Hepatocyte (in vitro differentiated cells): Measurements from ENCODE around the gene NAAA. TPM values are rescaled to one million over a fixed set of nuclear protein-coding genes. Genes with fewer than 3 reads are reported as not detected.
"Not testable (repeated sequence)": the region's sequence is repeated elsewhere in the genome, so short reads cannot be mapped to it uniquely, and the experiment has no call there.

Source experiments
- DNase-seq: peaks from one replicate; pipeline ENCODE4 v3.0.0-alpha.2; 2016; ENCODE audit warnings: low spot score
- H2AFZ ChIP-seq: fragments of 200-600 bp; sonication (generic); 2 replicates; pipeline ENCODE4 v1.6.0; 2016; ENCODE audit warnings: antibody characterized with exemption, mild to moderate bottlenecking
- H3K27ac ChIP-seq: fragments of 200-600 bp; sonication (generic); 2 replicates; pipeline ENCODE4 v1.5.1; 2016; ENCODE audit warnings: mild to moderate bottlenecking
- H3K27me3 ChIP-seq: fragments of 200-600 bp; sonication (generic); 2 replicates; pipeline ENCODE4 v1.6.1; 2016
- H3K36me3 ChIP-seq: fragments of 200-600 bp; sonication (generic); replicated peaks from 2 replicates; pipeline ENCODE4 v1.5.1; 2016; ENCODE audit warnings: low read depth; ENCODE audit not compliant: insufficient read depth
- H3K4me1 ChIP-seq: fragments of 200-600 bp; sonication (generic); 2 replicates; pipeline ENCODE4 v1.5.1; 2016; ENCODE audit warnings: mild to moderate bottlenecking, moderate library complexity; ENCODE audit not compliant: insufficient read depth
- H3K4me2 ChIP-seq: fragments of 200-600 bp; sonication (generic); 2 replicates; pipeline ENCODE4 v1.6.0; 2016
- H3K4me3 ChIP-seq: fragments of 200-600 bp; sonication (generic); 2 replicates; pipeline ENCODE4 v1.5.1; 2016; ENCODE audit warnings: mild to moderate bottlenecking
- H3K79me2 ChIP-seq: fragments of 200-600 bp; sonication (generic); 2 replicates; pipeline ENCODE4 v1.6.0; 2017; ENCODE audit warnings: mild to moderate bottlenecking
- H3K9me2 ChIP-seq: fragments of 200-600 bp; sonication (generic); replicated peaks from 2 replicates; pipeline ENCODE4 v1.6.0; 2017; ENCODE audit warnings: mild to moderate bottlenecking; ENCODE audit not compliant: insufficient read depth
- H3K9me3 ChIP-seq: fragments of 200-600 bp; sonication (generic); 2 replicates; pipeline ENCODE4 v1.5.1; 2016; ENCODE audit warnings: low read depth, mild to moderate bottlenecking
- H4K20me1 ChIP-seq: fragments of 200-600 bp; sonication (generic); 2 replicates; pipeline ENCODE4 v1.6.0; 2016; ENCODE audit warnings: mild to moderate bottlenecking; ENCODE audit not compliant: insufficient read depth, poor library complexity, severe bottlenecking
- EZH2 ChIP-seq: fragments of 200-600 bp; sonication (generic); IDR thresholded peaks from 2 replicates; pipeline ENCODE4 v1.6.1; 2016; ENCODE audit warnings: antibody characterized with exemption, mild to moderate bottlenecking, borderline replicate concordance
- EZH2phosphoT487 ChIP-seq: fragments of 200-600 bp; sonication (generic); IDR thresholded peaks from one replicate; pipeline ENCODE4 v1.6.1; 2018; ENCODE audit warnings: antibody characterized with exemption, mild to moderate bottlenecking, low read depth, moderate library complexity; ENCODE audit not compliant: unreplicated experiment, severe bottlenecking
- WGBS: methylation state at CpG from one replicate; pipeline ENCODE4 v1.1.6; 2016; ENCODE audit warnings: low lambda C conversion rate; ENCODE audit errors: missing lambda C conversion rate; 5-methylcytosine and 5-hydroxymethylcytosine counted together
- polyA plus RNA-seq: library from polyadenylated mRNA; unstranded; fragments of >200 nt; fragmentation: Nextera tagmentation; extraction: Ambion mirVana; gene quantifications from 2 replicates; pipeline ENCODE4 v1.2.1, GENCODE V29; 2016
- total RNA-seq: library from RNA; depleted of rRNA; stranded (reverse); fragments of >200 nt; gene quantifications from 2 replicates; pipeline ENCODE4 v1.2.3, GENCODE V29; 2014
- TF ChIP-seq, protein P1 (sequence below): fragments of 200-600 bp; sonication (generic); IDR thresholded peaks from 2 replicates; pipeline ENCODE4 v1.5.1; 2016; ENCODE audit warnings: antibody characterized with exemption, mild to moderate bottlenecking; ENCODE audit not compliant: poor library complexity

The NAAA gene
- total and polyA plus RNA-seq, 2 experiments from 2014 or later = 21.8 to 41.0 TPM

- Histone ChIP-seq H3K9me3 (no peaks in the 10 kb centered on the region), H3K4me1 (no peaks in the 10 kb centered on the region), H3K79me2 (no peaks in the 10 kb centered on the region), H3K4me3 (no peak overlapping the region), H3K4me2 (no peak overlapping the region), H3K36me3 (no peaks in the 10 kb centered on the region), H4K20me1 (no peaks in the 10 kb centered on the region), H3K27me3 (no peaks in the 10 kb centered on the region), H3K27ac (no peak overlapping the region), H2AFZ (no peak overlapping the region), H3K9me2 (no peaks in the 10 kb centered on the region)
- WGBS = 88% methylated on average over 3 of the region's 3 CpGs
- DNase-seq = no peak
- TF ChIP-seq EZH2 = no peak
- no peak for TF ChIP-seq EZH2phosphoT487
- TF ChIP-seq, protein P1, sequence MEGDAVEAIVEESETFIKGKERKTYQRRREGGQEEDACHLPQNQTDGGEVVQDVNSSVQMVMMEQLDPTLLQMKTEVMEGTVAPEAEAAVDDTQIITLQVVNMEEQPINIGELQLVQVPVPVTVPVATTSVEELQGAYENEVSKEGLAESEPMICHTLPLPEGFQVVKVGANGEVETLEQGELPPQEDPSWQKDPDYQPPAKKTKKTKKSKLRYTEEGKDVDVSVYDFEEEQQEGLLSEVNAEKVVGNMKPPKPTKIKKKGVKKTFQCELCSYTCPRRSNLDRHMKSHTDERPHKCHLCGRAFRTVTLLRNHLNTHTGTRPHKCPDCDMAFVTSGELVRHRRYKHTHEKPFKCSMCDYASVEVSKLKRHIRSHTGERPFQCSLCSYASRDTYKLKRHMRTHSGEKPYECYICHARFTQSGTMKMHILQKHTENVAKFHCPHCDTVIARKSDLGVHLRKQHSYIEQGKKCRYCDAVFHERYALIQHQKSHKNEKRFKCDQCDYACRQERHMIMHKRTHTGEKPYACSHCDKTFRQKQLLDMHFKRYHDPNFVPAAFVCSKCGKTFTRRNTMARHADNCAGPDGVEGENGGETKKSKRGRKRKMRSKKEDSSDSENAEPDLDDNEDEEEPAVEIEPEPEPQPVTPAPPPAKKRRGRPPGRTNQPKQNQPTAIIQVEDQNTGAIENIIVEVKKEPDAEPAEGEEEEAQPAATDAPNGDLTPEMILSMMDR = no peak
Observed at GRCh38 chr4:75930152-75930551, 10.7 kb downstream of the NAAA start.

DNA sequence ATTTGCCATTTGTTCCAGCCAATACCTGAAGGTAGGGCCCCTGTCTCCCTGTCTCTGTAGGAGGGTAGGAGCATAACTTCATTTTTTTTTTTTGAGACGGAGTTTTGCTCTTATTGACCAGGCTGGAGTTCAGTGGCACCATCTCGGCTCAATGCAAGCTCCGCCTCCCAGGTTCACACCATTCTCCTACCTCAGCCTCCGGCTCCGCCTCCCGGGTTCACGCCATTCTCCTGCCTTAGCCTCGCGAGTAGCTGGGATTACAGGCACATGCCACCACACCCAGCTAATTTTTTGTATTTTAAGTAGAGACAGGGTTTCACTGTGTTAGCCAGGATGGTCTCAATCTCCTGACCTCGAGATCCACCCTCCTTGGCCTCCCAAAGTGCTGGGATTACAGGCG is 15.9 kb downstream of the NAAA start:
- not testable (repeated sequence) for H3K9me3 ChIP-seq, H3K27me3 ChIP-seq, H3K4me2 ChIP-seq, H3K27ac ChIP-seq, H3K4me1 ChIP-seq, DNase-seq, H3K4me3 ChIP-seq, H3K79me2 ChIP-seq, H3K36me3 ChIP-seq, H4K20me1 ChIP-seq, H3K9me2 ChIP-seq, H2AFZ ChIP-seq
- 94% methylated on average over 11 of the region's 11 CpGs for WGBS

DNA sequence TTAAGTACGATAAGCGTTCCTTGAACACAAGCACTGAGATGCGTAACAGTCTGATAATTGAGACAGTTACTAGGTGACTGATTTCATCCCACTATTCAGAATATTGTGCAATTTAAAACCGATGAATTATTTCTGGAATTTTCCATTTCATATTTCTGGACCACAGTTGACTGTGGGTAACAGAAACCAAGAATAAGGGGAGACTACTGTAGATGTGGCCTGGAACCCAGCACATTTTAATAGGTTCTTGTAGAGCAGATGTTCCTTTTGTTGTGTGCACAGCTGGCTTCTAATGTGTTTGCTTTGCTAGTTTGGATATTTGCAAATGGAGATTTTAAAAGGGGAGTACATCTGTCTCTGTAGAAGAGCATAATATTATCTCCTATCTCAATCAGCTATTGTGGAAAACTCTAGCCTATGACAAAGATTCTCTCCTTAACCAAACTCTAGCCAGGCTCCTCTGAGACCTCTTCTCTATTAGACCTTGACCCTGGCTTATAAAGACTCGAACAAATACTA is 16.4 kb downstream of the NAAA start:
- Histone ChIP-seq H3K9me2 (no peaks in the 10 kb centered on the region), H3K79me2 (no peaks in the 10 kb centered on the region), H3K4me3 (no peak overlapping the region), H3K9me3 (no peaks in the 10 kb centered on the region), H3K27ac (no peak overlapping the region), H2AFZ (no peak overlapping the region), H3K36me3 (no peaks in the 10 kb centered on the region), H3K4me1 (peaks cover 10% of the 10 kb centered on the region), H4K20me1 (no peaks in the 10 kb centered on the region), H3K4me2 (no peak overlapping the region), H3K27me3 (no peaks in the 10 kb centered on the region)
- 86% methylated on average over 5 of the region's 5 CpGs for WGBS
- TF ChIP-seq EZH2phosphoT487 (no peak), EZH2 (no peak)
- TF ChIP-seq, protein P1 = no peak
- DNase-seq = no peak

- TF ChIP-seq EZH2phosphoT487 = no peak
- TF ChIP-seq, protein P1 = no peak
- TF ChIP-seq EZH2 = no peak
- Histone ChIP-seq H3K79me2 (no peaks in the 10 kb centered on the region), H3K4me2 (no peak overlapping the region), H3K4me1 (peaks cover 10% of the 10 kb centered on the region), H3K27me3 (no peaks in the 10 kb centered on the region), H3K36me3 (no peaks in the 10 kb centered on the region), H3K9me3 (no peaks in the 10 kb centered on the region), H2AFZ (no peak overlapping the region), H3K27ac (no peak overlapping the region), H3K4me3 (no peak overlapping the region), H4K20me1 (no peaks in the 10 kb centered on the region), H3K9me2 (no peaks in the 10 kb centered on the region)
- no peak for DNase-seq
- 100% methylated on average over 1 of the region's 1 CpG for WGBS
Observed at GRCh38 chr4:75922588-75922987, 18.2 kb downstream of the NAAA start.
